Activated CD4-positive, alpha-beta T cell treated with anti-CD3 and anti-CD28 coated beads, Interleukin-2, amount 50 U/mL, for 4 hours (primary cell): Measurements from ENCODE around the gene TPST2.
"Not testable (repeated sequence)": the region's sequence is repeated elsewhere in the genome, so short reads cannot be mapped to it uniquely, and the experiment has no call there.

Source experiments
- DNase-seq, 2 experiments: peaks; one replicate each; pipeline ENCODE4 v3.0.0-alpha.2; 2020

TPST2 gene

GRCh38 chr22:26589845-26590736 is at the start of gene TPST2:
TSS of gene TPST2 (minus strand) at chr22:26590132. CDS start at chr22:26541630, 48,502 bp downstream.
- peak; percentile 65 to 67 for DNase-seq

GRCh38 chr22:26636296-26636695 is 46.4 kb upstream of the TPST2 start:
- DNase-seq = no peak

- no peak for DNase-seq
Observed at GRCh38 chr22:26635117-26635516, 45.2 kb upstream of the TPST2 start.

- DNase-seq = no peak
Observed at GRCh38 chr22:26634189-26634588, 44.3 kb upstream of the TPST2 start.

- DNase-seq = no peak
Observed at GRCh38 chr22:26632422-26633155, 42.7 kb upstream of the TPST2 start.

- DNase-seq = no peak
Observed at GRCh38 chr22:26631282-26631681, 41.4 kb upstream of the TPST2 start.

GRCh38 chr22:26629988-26630761 is 40.2 kb upstream of the TPST2 start:
- DNase-seq = no peak

GRCh38 chr22:26624803-26625202 is 34.9 kb upstream of the TPST2 start:
- no peak for DNase-seq

- DNase-seq = no peak
Observed at GRCh38 chr22:26623984-26624383, 34.1 kb upstream of the TPST2 start.

GRCh38 chr22:26621663-26622062 is 31.7 kb upstream of the TPST2 start, which contains the start of gene CRYBA4:
TSS of gene CRYBA4 (plus strand) at chr22:26621963. CDS start at chr22:26622597, 634 bp downstream.
- no peak for DNase-seq

- no peak for DNase-seq
Observed at GRCh38 chr22:26620197-26620596, 30.3 kb upstream of the TPST2 start.

- DNase-seq = no peak
Observed at GRCh38 chr22:26619510-26619909, 29.6 kb upstream of the TPST2 start.

GRCh38 chr22:26618455-26618854 is 28.5 kb upstream of the TPST2 start:
- DNase-seq = no peak

GRCh38 chr22:26617271-26618199 is 27.6 kb upstream of the TPST2 start, which contains the start of gene CRYBB1:
TSS of gene CRYBB1 (minus strand) at chr22:26618027. CDS start at chr22:26616319, 1,708 bp downstream.
- DNase-seq = no peak

- DNase-seq = no peak
Observed at GRCh38 chr22:26616650-26617049, 26.7 kb upstream of the TPST2 start.

GRCh38 chr22:26615830-26616435 is 26.0 kb upstream of the TPST2 start:
- DNase-seq = no peak

GRCh38 chr22:26615149-26615548 is 25.2 kb upstream of the TPST2 start:
- no peak for DNase-seq

GRCh38 chr22:26614322-26614721 is 24.4 kb upstream of the TPST2 start:
- no peak for DNase-seq

GRCh38 chr22:26613753-26614152 is 23.8 kb upstream of the TPST2 start:
- DNase-seq = not testable (repeated sequence)

- no peak for DNase-seq
Observed at GRCh38 chr22:26612652-26613051, 22.7 kb upstream of the TPST2 start.

- DNase-seq = no peak
Observed at GRCh38 chr22:26610996-26611395, 21.1 kb upstream of the TPST2 start.
